Esophagus muscularis mucosa (tissue), 3 donors: ENCODE data around the gene DPH2.

ENCODE experiments used
- CTCF ChIP-seq, 3 experiments: fragments of 200-600 bp in 2 of 3; fragments of 450-650 bp in 1 of 3; sonication (generic) in 2 of 3; IDR thresholded peaks; one replicate each; pipeline ENCODE4 v1.5.1; 2017 to 2019; ENCODE audit warnings: antibody characterized with exemption in 3 of 3, mild to moderate bottlenecking in 2 of 3, moderate library complexity in 1 of 3
- POLR2A ChIP-seq: fragments of 450-650 bp; IDR thresholded peaks from one replicate; pipeline ENCODE4 v1.6.1; 2017; ENCODE audit warnings: antibody characterized with exemption, moderate library complexity, mild to moderate bottlenecking, low read depth
- POLR2AphosphoS5 ChIP-seq, 2 donors: sonication (generic); formaldehyde crosslinking; IDR thresholded peaks; one replicate each; pipeline ENCODE4 v1.6.1; 2017; ENCODE audit warnings: antibody characterized with exemption in 2 of 2

GRCh38 chr1:43991476-43992231, 21.8 kb downstream of the DPH2 start, which contains the start of gene CCDC24:
- TF ChIP-seq CTCF (IDR thresholded peaks at IDR 0.05) (no peak), POLR2A (no peak), POLR2AphosphoS5 (IDR thresholded peaks at IDR 0.05) (peak; percentile 58 to 72)
